ENCODE measurements around the gene SLC26A1. TPM values are rescaled to one million over a fixed set of nuclear protein-coding genes. Genes with fewer than 3 reads are reported as not detected.

SLC26A1 gene
- total RNA-seq, 1 experiment from 2014 or later = 0.85 TPM

GRCh38 chr4:958314-958665 is 34.9 kb downstream of the SLC26A1 start:
- H3K27me3 Mint-ChIP-seq (ENCODE audit: low read depth) = no peaks in the 10 kb centered on the region
- no peaks in the 10 kb centered on the region for H3K4me1 Mint-ChIP-seq
- POLR2A ChIA-PET = no interaction called here
- H3K27ac Mint-ChIP-seq = peak overlapping the region; percentile 36; the same call in 1 of the 2 replicates
- CTCF ChIA-PET = no interaction called here
- TF ChIP-seq SMAD4 (CRISPR knock-in tag; IDR thresholded peaks at IDR 0.05) (no peak), ZMAT4 (CRISPR knock-in tag; IDR thresholded peaks at IDR 0.05) (no peak), E2F1 (CRISPR knock-in tag; IDR thresholded peaks at IDR 0.05) (no peak), FOXP4 (CRISPR knock-in tag; IDR thresholded peaks at IDR 0.05) (no peak), ESRRA (CRISPR knock-in tag; IDR thresholded peaks at IDR 0.05; ENCODE audit: borderline replicate concordance) (no peak), GRHL2 (CRISPR knock-in tag; IDR thresholded peaks at IDR 0.05; ENCODE audit: insufficient replicate concordance, severe bottlenecking) (no peak), ZBTB21 (CRISPR knock-in tag; IDR thresholded peaks at IDR 0.05; ENCODE audit: borderline replicate concordance) (no peak), NFYB (CRISPR knock-in tag; conservative IDR thresholded peaks at IDR 0.05; ENCODE audit: low read depth) (no peak), NFATC4 (CRISPR knock-in tag; IDR thresholded peaks at IDR 0.05) (no peak), RELA (CRISPR knock-in tag; IDR thresholded peaks at IDR 0.05; ENCODE audit: borderline replicate concordance) (no peak), RORB (CRISPR knock-in tag; IDR thresholded peaks at IDR 0.05) (no peak), PREB (CRISPR knock-in tag; IDR thresholded peaks at IDR 0.05; ENCODE audit: borderline replicate concordance) (no peak), NR1H2 (CRISPR knock-in tag; IDR thresholded peaks at IDR 0.05) (no peak), PRDM15 (CRISPR knock-in tag; IDR thresholded peaks at IDR 0.05) (no peak), IRF1 (CRISPR knock-in tag; IDR thresholded peaks at IDR 0.05) (no peak), MYBL2 (CRISPR knock-in tag; IDR thresholded peaks at IDR 0.05) (no peak)
- TF ChIP-seq, protein P1, sequence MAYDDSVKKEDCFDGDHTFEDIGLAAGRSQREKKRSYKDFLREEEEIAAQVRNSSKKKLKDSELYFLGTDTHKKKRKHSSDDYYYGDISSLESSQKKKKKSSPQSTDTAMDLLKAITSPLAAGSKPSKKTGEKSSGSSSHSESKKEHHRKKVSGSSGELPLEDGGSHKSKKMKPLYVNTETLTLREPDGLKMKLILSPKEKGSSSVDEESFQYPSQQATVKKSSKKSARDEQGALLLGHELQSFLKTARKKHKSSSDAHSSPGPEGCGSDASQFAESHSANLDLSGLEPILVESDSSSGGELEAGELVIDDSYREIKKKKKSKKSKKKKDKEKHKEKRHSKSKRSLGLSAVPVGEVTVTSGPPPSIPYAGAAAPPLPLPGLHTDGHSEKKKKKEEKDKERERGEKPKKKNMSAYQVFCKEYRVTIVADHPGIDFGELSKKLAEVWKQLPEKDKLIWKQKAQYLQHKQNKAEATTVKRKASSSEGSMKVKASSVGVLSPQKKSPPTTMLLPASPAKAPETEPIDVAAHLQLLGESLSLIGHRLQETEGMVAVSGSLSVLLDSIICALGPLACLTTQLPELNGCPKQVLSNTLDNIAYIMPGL (CRISPR knock-in tag; IDR thresholded peaks at IDR 0.05) = no peak
- TF ChIP-seq, protein P2, sequence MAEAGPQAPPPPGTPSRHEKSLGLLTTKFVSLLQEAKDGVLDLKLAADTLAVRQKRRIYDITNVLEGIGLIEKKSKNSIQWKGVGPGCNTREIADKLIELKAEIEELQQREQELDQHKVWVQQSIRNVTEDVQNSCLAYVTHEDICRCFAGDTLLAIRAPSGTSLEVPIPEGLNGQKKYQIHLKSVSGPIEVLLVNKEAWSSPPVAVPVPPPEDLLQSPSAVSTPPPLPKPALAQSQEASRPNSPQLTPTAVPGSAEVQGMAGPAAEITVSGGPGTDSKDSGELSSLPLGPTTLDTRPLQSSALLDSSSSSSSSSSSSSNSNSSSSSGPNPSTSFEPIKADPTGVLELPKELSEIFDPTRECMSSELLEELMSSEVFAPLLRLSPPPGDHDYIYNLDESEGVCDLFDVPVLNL (CRISPR knock-in tag; IDR thresholded peaks at IDR 0.05; ENCODE audit: borderline replicate concordance, low read depth) = no peak
- TF ChIP-seq, protein P3, sequence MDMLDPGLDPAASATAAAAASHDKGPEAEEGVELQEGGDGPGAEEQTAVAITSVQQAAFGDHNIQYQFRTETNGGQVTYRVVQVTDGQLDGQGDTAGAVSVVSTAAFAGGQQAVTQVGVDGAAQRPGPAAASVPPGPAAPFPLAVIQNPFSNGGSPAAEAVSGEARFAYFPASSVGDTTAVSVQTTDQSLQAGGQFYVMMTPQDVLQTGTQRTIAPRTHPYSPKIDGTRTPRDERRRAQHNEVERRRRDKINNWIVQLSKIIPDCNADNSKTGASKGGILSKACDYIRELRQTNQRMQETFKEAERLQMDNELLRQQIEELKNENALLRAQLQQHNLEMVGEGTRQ (CRISPR knock-in tag; IDR thresholded peaks at IDR 0.05) = no peak
- TF ChIP-seq, protein P4, sequence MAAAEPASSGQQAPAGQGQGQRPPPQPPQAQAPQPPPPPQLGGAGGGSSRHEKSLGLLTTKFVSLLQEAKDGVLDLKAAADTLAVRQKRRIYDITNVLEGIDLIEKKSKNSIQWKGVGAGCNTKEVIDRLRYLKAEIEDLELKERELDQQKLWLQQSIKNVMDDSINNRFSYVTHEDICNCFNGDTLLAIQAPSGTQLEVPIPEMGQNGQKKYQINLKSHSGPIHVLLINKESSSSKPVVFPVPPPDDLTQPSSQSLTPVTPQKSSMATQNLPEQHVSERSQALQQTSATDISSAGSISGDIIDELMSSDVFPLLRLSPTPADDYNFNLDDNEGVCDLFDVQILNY (CRISPR knock-in tag; IDR thresholded peaks at IDR 0.05) = no peak
- no peak for ATAC-seq
- H3K9me3 Mint-ChIP-seq = no peaks in the 10 kb centered on the region
- H3K4me3 Mint-ChIP-seq = no peak overlapping the region
- no peaks in the 10 kb centered on the region for H3K36me3 Mint-ChIP-seq
- no peak for DNase-seq (ENCODE audit: low spot score)
